Gastrocnemius medialis (tissue), 4 donors: Measurements from ENCODE around the gene RNF44.

Experiments
- CTCF ChIP-seq, 5 experiments: fragments of 450-650 bp in 3 of 5; fragments of 200-600 bp in 2 of 5; sonication (generic) in 2 of 5; IDR thresholded peaks in 4 of 5; conservative IDR thresholded peaks in 1 of 5; 1 replicate in 4 of 5; 2 replicates in 1 of 5; pipeline ENCODE4 v1.5.1; 2016 to 2019; ENCODE audit warnings: antibody characterized with exemption in 5 of 5, mild to moderate bottlenecking in 3 of 5, moderate library complexity in 3 of 5
- POLR2A ChIP-seq, 2 donors: fragments of 450-650 bp; IDR thresholded peaks; one replicate each; pipeline ENCODE4 v1.6.1; 2017; ENCODE audit warnings: antibody characterized with exemption in 2 of 2, mild to moderate bottlenecking in 2 of 2, moderate library complexity in 2 of 2

- TF ChIP-seq CTCF (IDR thresholded peaks at IDR 0.05 in 4 of 5, conservative IDR thresholded peaks at IDR 0.05 in 1 of 5) (no peak), POLR2A (IDR thresholded peaks at IDR 0.05) (no peak)
Observed at GRCh38 chr5:176559683-176560082, 22.5 kb upstream of the RNF44 start.
